Measurements from ENCODE around the gene EFEMP2. TPM values are rescaled to one million over a fixed set of nuclear protein-coding genes. Genes with fewer than 3 reads are reported as not detected.

EFEMP2 gene
- total and polyA plus RNA-seq, 2 donors (not counting 1 experiment from before 2014, with no cell fraction given), result 74.0 to 161 TPM

GRCh38 chr11:65916391-65916790 lies 43.8 kb upstream of the EFEMP2 start:
- Histone ChIP-seq H3K27ac (ENCODE audit: insufficient read depth, low read length) (peak overlapping the region; percentile 99), H3K4me1 (ENCODE audit: control insufficient read depth, extremely low read depth, insufficient read depth, low read length) (peaks cover 60% of the 10 kb centered on the region), H3K4me2 (ENCODE audit: extremely low read depth, insufficient read depth, low read length) (peak overlapping the region; percentile 80), H4K20me1 (ENCODE audit: control insufficient read depth, extremely low read depth, insufficient read depth, low read length) (no peaks in the 10 kb centered on the region), H3K9me3 (ENCODE audit: control insufficient read depth, insufficient read depth, low read depth, low read length) (no peaks in the 10 kb centered on the region), H3K27me3 (ENCODE audit: control insufficient read depth, insufficient read depth, low read length) (no peaks in the 10 kb centered on the region), H3K36me3 (ENCODE audit: control insufficient read depth, insufficient read depth, low read length) (peaks cover 14% of the 10 kb centered on the region), H3K9ac (ENCODE audit: insufficient read depth, low read length) (peak overlapping the region; percentile 48), H3K4me3 (replicated peaks in 1 of 4; ENCODE audit: control extremely low read depth in 1 of 4, insufficient read depth in 1 of 4, low read depth in 3 of 4, low read length in 4 of 4) (peak overlapping the region; percentile 2 to 94 (median 16)), H3K79me2 (ENCODE audit: control insufficient read depth, insufficient read depth, low read length) (peaks cover 69% of the 10 kb centered on the region), H2AFZ (ENCODE audit: low read length) (no peak overlapping the region)
- TF ChIP-seq CTCF (conservative IDR thresholded peaks at IDR 0.05 in 1 of 2, IDR thresholded peaks at IDR 0.05 in 1 of 2; ENCODE audit: low read depth in 1 of 2, low read length in 2 of 2) (no peak), EZH2 (IDR thresholded peaks at IDR 0.05; ENCODE audit: low read length, missing control alignments) (no peak)
- DNase-seq (ENCODE audit: low read depth in 2 of 2), result no peak

GRCh38 chr11:65915821-65916251 lies 43.2 kb upstream of the EFEMP2 start:
- no peak overlapping the region for H2AFZ ChIP-seq (ENCODE audit: low read length)

More at GRCh38 chr11:65915821-65916251, 43.2 kb upstream of the EFEMP2 start:
- H3K27me3 ChIP-seq (ENCODE audit: control insufficient read depth, insufficient read depth, low read length), result no peaks in the 10 kb centered on the region
- no peaks in the 10 kb centered on the region for H3K9me3 ChIP-seq (ENCODE audit: control insufficient read depth, insufficient read depth, low read depth, low read length)
- H3K79me2 ChIP-seq (ENCODE audit: control insufficient read depth, insufficient read depth, low read length), result peaks cover 63% of the 10 kb centered on the region
- H3K9ac ChIP-seq (ENCODE audit: insufficient read depth, low read length), result peak overlapping the region; percentile 48
- DNase-seq (ENCODE audit: low read depth in 2 of 2), result peak; percentile 95 to 97
- H3K4me3 ChIP-seq (replicated peaks in 1 of 4; ENCODE audit: control extremely low read depth in 1 of 4, insufficient read depth in 1 of 4, low read depth in 3 of 4, low read length in 4 of 4), result peak overlapping the region in 2 of 4 experiments; percentile 28 to 94
- no peak for TF ChIP-seq EZH2 (IDR thresholded peaks at IDR 0.05; ENCODE audit: low read length, missing control alignments)
- TF ChIP-seq CTCF (conservative IDR thresholded peaks at IDR 0.05 in 1 of 2, IDR thresholded peaks at IDR 0.05 in 1 of 2; ENCODE audit: low read depth in 1 of 2, low read length in 2 of 2), result no peak
- no peaks in the 10 kb centered on the region for H4K20me1 ChIP-seq (ENCODE audit: control insufficient read depth, extremely low read depth, insufficient read depth, low read length)
- peak overlapping the region; percentile 80 for H3K4me2 ChIP-seq (ENCODE audit: extremely low read depth, insufficient read depth, low read length)
- H3K4me1 ChIP-seq (ENCODE audit: control insufficient read depth, extremely low read depth, insufficient read depth, low read length), result peaks cover 62% of the 10 kb centered on the region
- peak overlapping the region; percentile 99 for H3K27ac ChIP-seq (ENCODE audit: insufficient read depth, low read length)
- H3K36me3 ChIP-seq (ENCODE audit: control insufficient read depth, insufficient read depth, low read length), result peaks cover 12% of the 10 kb centered on the region
